ENCODE measurements around the gene AMH.

Gene AMH

DNA sequence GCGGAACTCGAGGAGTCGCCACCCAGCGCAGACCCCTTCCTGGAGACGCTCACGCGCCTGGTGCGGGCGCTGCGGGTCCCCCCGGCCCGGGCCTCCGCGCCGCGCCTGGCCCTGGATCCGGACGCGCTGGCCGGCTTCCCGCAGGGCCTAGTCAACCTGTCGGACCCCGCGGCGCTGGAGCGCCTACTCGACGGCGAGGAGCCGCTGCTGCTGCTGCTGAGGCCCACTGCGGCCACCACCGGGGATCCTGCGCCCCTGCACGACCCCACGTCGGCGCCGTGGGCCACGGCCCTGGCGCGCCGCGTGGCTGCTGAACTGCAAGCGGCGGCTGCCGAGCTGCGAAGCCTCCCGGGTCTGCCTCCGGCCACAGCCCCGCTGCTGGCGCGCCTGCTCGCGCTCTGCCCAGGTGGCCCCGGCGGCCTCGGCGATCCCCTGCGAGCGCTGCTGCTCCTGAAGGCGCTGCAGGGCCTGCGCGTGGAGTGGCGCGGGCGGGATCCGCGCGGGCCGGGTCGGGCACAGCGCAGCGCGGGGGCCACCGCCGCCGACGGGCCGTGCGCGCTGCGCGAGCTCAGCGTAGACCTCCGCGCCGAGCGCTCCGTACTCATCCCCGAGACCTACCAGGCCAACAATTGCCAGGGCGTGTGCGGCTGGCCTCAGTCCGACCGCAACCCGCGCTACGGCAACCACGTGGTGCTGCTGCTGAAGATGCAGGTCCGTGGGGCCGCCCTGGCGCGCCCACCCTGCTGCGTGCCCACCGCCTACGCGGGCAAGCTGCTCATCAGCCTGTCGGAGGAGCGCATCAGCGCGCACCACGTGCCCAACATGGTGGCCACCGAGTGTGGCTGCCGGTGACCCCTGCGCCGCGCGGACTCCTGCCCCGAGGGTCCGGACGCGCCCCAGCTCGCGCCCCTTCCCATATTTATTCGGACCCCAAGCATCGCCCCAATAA, 2.3 kb downstream of the AMH start:
- H4K8ac ChIP-seq (ENCODE audit: low read depth, low read length), result peak overlapping the region; percentile 17
- no CpG with 5 or more reads among the region's 125 CpGs for WGBS, 2 donors (ENCODE audit: extremely low coverage in 2 of 2, insufficient read length in 2 of 2, insufficient replicate concordance in 1 of 2)
- H3K79me1 ChIP-seq (ENCODE audit: low read depth, low read length), result no peaks in the 10 kb centered on the region
- H3K36me3 ChIP-seq (replicated peaks in 1 of 2; ENCODE audit: control insufficient read depth in 2 of 2, insufficient read depth in 2 of 2, low read length in 2 of 2), result peaks cover 9 to 39% of the 10 kb centered on the region in 2 donors
- H3K27ac ChIP-seq (replicated peaks; ENCODE audit: low read length), result no peak overlapping the region
- peak overlapping the region; percentile 17 for H3K18ac ChIP-seq (ENCODE audit: low read length)
- no peak overlapping the region for H3K4me3 ChIP-seq (ENCODE audit: low read length in 2 of 2)
- peak overlapping the region; percentile 43 for H3K23ac ChIP-seq (ENCODE audit: low read depth, low read length, poor library complexity)
- no peak overlapping the region for H4K91ac ChIP-seq (ENCODE audit: low read depth, low read length, poor library complexity)
- peaks cover 2 to 24% (median 3%) of the 10 kb centered on the region in 3 experiments for H3K27me3 ChIP-seq (ENCODE audit: control insufficient read depth in 3 of 3, insufficient read depth in 3 of 3, low read depth in 1 of 3, low read length in 3 of 3)
- no peak overlapping the region for H2BK120ac ChIP-seq (ENCODE audit: low read depth, low read length)
- H2BK5ac ChIP-seq (ENCODE audit: low read length), result no peak overlapping the region
- no peak overlapping the region for H2BK15ac ChIP-seq (ENCODE audit: low read length)
- H3K4ac ChIP-seq (ENCODE audit: low read length), result no peak overlapping the region
- H3K4me2 ChIP-seq (ENCODE audit: insufficient read depth, low read length, poor library complexity, severe bottlenecking), result peak overlapping the region; percentile 33
- DNase-seq (ENCODE audit: low spot score), result no peak
- no peak overlapping the region for H2AK5ac ChIP-seq (ENCODE audit: low read depth, low read length)
- H3K4me1 ChIP-seq (ENCODE audit: control insufficient read depth in 2 of 2, insufficient read depth in 1 of 2, low read depth in 1 of 2, low read length in 2 of 2), result peaks cover 0 to 12% of the 10 kb centered on the region in 2 donors
- H2AFZ ChIP-seq (ENCODE audit: low read length), result no peak overlapping the region
- no peak overlapping the region for H3K9ac ChIP-seq (ENCODE audit: low read depth, low read length, poor library complexity)
- no peak overlapping the region for H2BK12ac ChIP-seq (ENCODE audit: low read length)
- H3K14ac ChIP-seq (ENCODE audit: low read length), result peak overlapping the region; percentile 82
- H3K9me3 ChIP-seq (replicated peaks in 1 of 2; ENCODE audit: control insufficient read depth in 2 of 2, insufficient read depth in 1 of 2, low read depth in 1 of 2, low read length in 2 of 2), result peaks cover 0 to 5% of the 10 kb centered on the region in 2 donors

DNA sequence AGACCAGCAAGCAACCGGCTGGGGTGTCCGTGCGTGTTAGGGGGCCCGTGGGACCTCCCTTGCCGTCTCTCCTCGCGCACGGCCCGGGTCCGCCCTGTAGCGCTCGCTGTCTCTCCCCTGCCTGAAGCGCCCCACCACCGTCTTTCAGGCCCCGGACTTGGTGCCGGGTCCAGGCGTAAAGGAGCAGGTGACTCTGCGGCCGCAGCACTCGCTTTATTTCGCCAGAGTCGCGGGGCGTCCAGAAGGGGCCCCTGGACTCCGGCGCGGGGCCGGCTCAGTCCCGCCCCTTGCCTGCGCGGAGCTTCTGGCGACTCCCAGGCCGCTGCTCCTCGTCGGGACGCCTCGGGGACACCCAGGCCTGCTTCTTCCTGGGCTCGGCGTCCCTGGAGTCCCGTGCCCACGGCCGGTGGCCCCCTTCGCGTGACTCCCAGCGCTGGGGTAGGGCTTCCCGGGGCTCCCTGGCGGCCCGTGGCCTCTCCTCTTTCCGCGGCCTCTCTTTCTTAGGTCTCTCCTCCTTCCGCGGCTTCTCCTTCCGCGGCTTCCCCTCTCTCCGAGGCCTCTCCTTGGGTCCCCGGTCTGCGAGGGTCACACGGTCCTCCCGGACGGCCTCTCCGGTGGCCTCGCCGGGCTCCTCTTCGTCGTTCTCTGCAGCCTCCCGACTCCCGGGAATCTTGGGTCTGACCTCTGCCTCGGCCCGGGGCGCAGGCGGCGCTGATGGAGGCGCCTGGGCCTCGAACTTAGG, 3.1 kb downstream of the AMH start:
- no peak overlapping the region for H3K4me3 ChIP-seq (ENCODE audit: low read length in 2 of 2)

DNA sequence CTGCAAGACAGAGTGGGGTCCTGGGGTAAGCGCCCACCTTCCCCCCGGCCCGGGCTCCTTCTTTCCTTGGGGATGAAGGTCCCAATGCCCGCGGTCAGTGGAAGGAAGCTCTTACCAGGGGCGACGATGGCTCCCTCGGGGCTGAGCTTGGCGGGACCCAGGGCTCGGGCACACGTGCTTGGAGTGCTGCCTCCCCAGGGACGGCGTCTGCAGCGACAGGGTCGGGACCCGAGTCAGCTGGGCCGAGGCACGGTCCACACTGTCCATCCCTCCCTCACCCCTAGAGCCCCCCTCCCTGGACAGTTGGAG, 3.6 kb downstream of the AMH start:
- H2AK5ac ChIP-seq (ENCODE audit: low read depth, low read length), result peak overlapping the region; percentile 68
- no peak overlapping the region for H3K27ac ChIP-seq (replicated peaks; ENCODE audit: low read length)
- no peak overlapping the region for H3K4me3 ChIP-seq (ENCODE audit: low read length in 2 of 2)
- no peak overlapping the region for H4K91ac ChIP-seq (ENCODE audit: low read depth, low read length, poor library complexity)
- peak overlapping the region; percentile 63 for H3K9ac ChIP-seq (ENCODE audit: low read depth, low read length, poor library complexity)
- H3K79me1 ChIP-seq (ENCODE audit: low read depth, low read length), result no peaks in the 10 kb centered on the region
- peak overlapping the region; percentile 24 for H2BK5ac ChIP-seq (ENCODE audit: low read length)
- H2BK12ac ChIP-seq (ENCODE audit: low read length), result no peak overlapping the region
- H3K18ac ChIP-seq (ENCODE audit: low read length), result peak overlapping the region; percentile 74
- H2BK120ac ChIP-seq (ENCODE audit: low read depth, low read length), result no peak overlapping the region
- H3K36me3 ChIP-seq (replicated peaks in 1 of 2; ENCODE audit: control insufficient read depth in 2 of 2, insufficient read depth in 2 of 2, low read length in 2 of 2), result peaks cover 0 to 25% of the 10 kb centered on the region in 2 donors
- no peak for DNase-seq (ENCODE audit: low spot score)
- H3K9me3 ChIP-seq (replicated peaks in 1 of 2; ENCODE audit: control insufficient read depth in 2 of 2, insufficient read depth in 1 of 2, low read depth in 1 of 2, low read length in 2 of 2), result peaks cover 0 to 5% of the 10 kb centered on the region in 2 donors
- peak overlapping the region; percentile 96 for H4K8ac ChIP-seq (ENCODE audit: low read depth, low read length)
- peak overlapping the region; percentile 82 for H3K14ac ChIP-seq (ENCODE audit: low read length)
- WGBS, 2 donors (ENCODE audit: extremely low coverage in 2 of 2, insufficient read length in 2 of 2, insufficient replicate concordance in 1 of 2), result no CpG with 5 or more reads among the region's 18 CpGs
- H3K4ac ChIP-seq (ENCODE audit: low read length), result no peak overlapping the region
- H2AFZ ChIP-seq (ENCODE audit: low read length), result no peak overlapping the region
- peaks cover 0 to 12% of the 10 kb centered on the region in 2 donors for H3K4me1 ChIP-seq (ENCODE audit: control insufficient read depth in 2 of 2, insufficient read depth in 1 of 2, low read depth in 1 of 2, low read length in 2 of 2)
- H3K23ac ChIP-seq (ENCODE audit: low read depth, low read length, poor library complexity), result peak overlapping the region; percentile 75
- H2BK15ac ChIP-seq (ENCODE audit: low read length), result no peak overlapping the region
- peaks cover 2 to 24% (median 3%) of the 10 kb centered on the region in 3 experiments for H3K27me3 ChIP-seq (ENCODE audit: control insufficient read depth in 3 of 3, insufficient read depth in 3 of 3, low read depth in 1 of 3, low read length in 3 of 3)
- peak overlapping the region; percentile 97 for H3K4me2 ChIP-seq (ENCODE audit: insufficient read depth, low read length, poor library complexity, severe bottlenecking)

More for the DNA sequence above, 3.1 kb downstream of the AMH start:
- peak overlapping the region; percentile 75 for H3K23ac ChIP-seq (ENCODE audit: low read depth, low read length, poor library complexity)
- peak overlapping the region; percentile 24 for H2BK5ac ChIP-seq (ENCODE audit: low read length)
- H4K8ac ChIP-seq (ENCODE audit: low read depth, low read length), result no peak overlapping the region
- H3K4ac ChIP-seq (ENCODE audit: low read length), result no peak overlapping the region
- no peaks in the 10 kb centered on the region for H3K79me1 ChIP-seq (ENCODE audit: low read depth, low read length)
- peaks cover 2 to 31% of the 10 kb centered on the region in 2 donors for H3K36me3 ChIP-seq (replicated peaks in 1 of 2; ENCODE audit: control insufficient read depth in 2 of 2, insufficient read depth in 2 of 2, low read length in 2 of 2)
- no peak for DNase-seq (ENCODE audit: low spot score)
- H2BK12ac ChIP-seq (ENCODE audit: low read length), result no peak overlapping the region
- no peak overlapping the region for H3K14ac ChIP-seq (ENCODE audit: low read length)
- no peak overlapping the region for H3K4me2 ChIP-seq (ENCODE audit: insufficient read depth, low read length, poor library complexity, severe bottlenecking)
- H3K4me1 ChIP-seq (ENCODE audit: control insufficient read depth in 2 of 2, insufficient read depth in 1 of 2, low read depth in 1 of 2, low read length in 2 of 2), result peaks cover 0 to 12% of the 10 kb centered on the region in 2 donors
- H2AFZ ChIP-seq (ENCODE audit: low read length), result no peak overlapping the region
- H2BK15ac ChIP-seq (ENCODE audit: low read length), result no peak overlapping the region
- H2BK120ac ChIP-seq (ENCODE audit: low read depth, low read length), result no peak overlapping the region
- no peak overlapping the region for H4K91ac ChIP-seq (ENCODE audit: low read depth, low read length, poor library complexity)
- H3K9ac ChIP-seq (ENCODE audit: low read depth, low read length, poor library complexity), result no peak overlapping the region
- H3K27me3 ChIP-seq (ENCODE audit: control insufficient read depth in 3 of 3, insufficient read depth in 3 of 3, low read depth in 1 of 3, low read length in 3 of 3), result peaks cover 2 to 24% (median 3%) of the 10 kb centered on the region in 3 experiments
- H3K18ac ChIP-seq (ENCODE audit: low read length), result peak overlapping the region; percentile 74
- WGBS, 2 donors (ENCODE audit: extremely low coverage in 2 of 2, insufficient read length in 2 of 2, insufficient replicate concordance in 1 of 2), result no CpG with 5 or more reads among the region's 74 CpGs
- peak overlapping the region; percentile 70 for H2AK5ac ChIP-seq (ENCODE audit: low read depth, low read length)
- H3K9me3 ChIP-seq (replicated peaks in 1 of 2; ENCODE audit: control insufficient read depth in 2 of 2, insufficient read depth in 1 of 2, low read depth in 1 of 2, low read length in 2 of 2), result peaks cover 0 to 5% of the 10 kb centered on the region in 2 donors
- H3K27ac ChIP-seq (replicated peaks; ENCODE audit: low read length), result no peak overlapping the region
